ENCODE data around the gene CDC42BPA. TPM values are rescaled to one million over a fixed set of nuclear protein-coding genes. Genes with fewer than 3 reads are reported as not detected.
"Not testable (repeated sequence)": the region's sequence is repeated elsewhere in the genome, so short reads cannot be mapped to it uniquely, and the experiment has no call there.

Gene CDC42BPA
- total RNA-seq, 1 experiment from 2014 or later = 46.4 TPM

- DNase-seq (ENCODE audit: low read depth in 1 of 2, low spot score in 2 of 2) = no peak
- H3K9me3 ChIP-seq (replicated peaks) = no peaks in the 10 kb centered on the region
- no peaks in the 10 kb centered on the region for H3K4me1 ChIP-seq (replicated peaks)
- H3K27me3 ChIP-seq (replicated peaks) = no peaks in the 10 kb centered on the region
- H3K4me3 ChIP-seq = no peak overlapping the region
- H3K27ac ChIP-seq = no peak overlapping the region
- peaks cover 24% of the 10 kb centered on the region for H3K36me3 ChIP-seq
Measured at GRCh38 chr1:227038401-227038800, 279.9 kb downstream of the CDC42BPA start.

- no peak for DNase-seq (ENCODE audit: low read depth in 1 of 2, low spot score in 2 of 2)
- Histone ChIP-seq H3K9me3 (replicated peaks) (no peaks in the 10 kb centered on the region), H3K4me3 (no peak overlapping the region), H3K27ac (no peak overlapping the region), H3K4me1 (replicated peaks) (no peaks in the 10 kb centered on the region), H3K36me3 (peaks cover 31% of the 10 kb centered on the region), H3K27me3 (replicated peaks) (no peaks in the 10 kb centered on the region)
Measured at GRCh38 chr1:227037121-227037520, 281.2 kb downstream of the CDC42BPA start.

GRCh38 chr1:227035316-227035715 lies 283.0 kb downstream of the CDC42BPA start:
- Histone ChIP-seq H3K4me3 (no peak overlapping the region), H3K4me1 (replicated peaks) (no peaks in the 10 kb centered on the region), H3K36me3 (peaks cover 44% of the 10 kb centered on the region), H3K27me3 (replicated peaks) (no peaks in the 10 kb centered on the region), H3K27ac (no peak overlapping the region), H3K9me3 (replicated peaks) (no peaks in the 10 kb centered on the region)
- DNase-seq (ENCODE audit: low read depth in 1 of 2, low spot score in 2 of 2) = no peak

- H3K27me3 ChIP-seq (replicated peaks) = no peaks in the 10 kb centered on the region
- no peak overlapping the region for H3K4me3 ChIP-seq
- peaks cover 45% of the 10 kb centered on the region for H3K36me3 ChIP-seq
- no peaks in the 10 kb centered on the region for H3K4me1 ChIP-seq (replicated peaks)
- no peaks in the 10 kb centered on the region for H3K9me3 ChIP-seq (replicated peaks)
- DNase-seq (ENCODE audit: low read depth in 1 of 2, low spot score in 2 of 2) = no peak
- H3K27ac ChIP-seq = no peak overlapping the region
Measured at GRCh38 chr1:227033880-227034279, 284.4 kb downstream of the CDC42BPA start.

GRCh38 chr1:227032396-227032795 lies 285.9 kb downstream of the CDC42BPA start:
- H3K4me3 ChIP-seq = no peak overlapping the region
- H3K36me3 ChIP-seq = peaks cover 51% of the 10 kb centered on the region
- no peaks in the 10 kb centered on the region for H3K9me3 ChIP-seq (replicated peaks)
- no peak for DNase-seq (ENCODE audit: low read depth in 1 of 2, low spot score in 2 of 2)
- no peaks in the 10 kb centered on the region for H3K27me3 ChIP-seq (replicated peaks)
- no peaks in the 10 kb centered on the region for H3K4me1 ChIP-seq (replicated peaks)
- H3K27ac ChIP-seq = no peak overlapping the region

- no peak overlapping the region for H3K27ac ChIP-seq
Measured at GRCh38 chr1:227016990-227017389, 301.3 kb downstream of the CDC42BPA start.

GRCh38 chr1:227010645-227011044 lies 307.6 kb downstream of the CDC42BPA start:
- Histone ChIP-seq H3K27me3 (replicated peaks) (no peaks in the 10 kb centered on the region), H3K4me1 (replicated peaks) (no peaks in the 10 kb centered on the region), H3K36me3 (peaks cover 10% of the 10 kb centered on the region), H3K4me3 (no peak overlapping the region), H3K9me3 (replicated peaks) (no peaks in the 10 kb centered on the region), H3K27ac (no peak overlapping the region)
- DNase-seq (ENCODE audit: low read depth in 1 of 2, low spot score in 2 of 2) = no peak

More at GRCh38 chr1:227016990-227017389, 301.3 kb downstream of the CDC42BPA start:
- DNase-seq (ENCODE audit: low read depth in 1 of 2, low spot score in 2 of 2) = no peak
- peaks cover 41% of the 10 kb centered on the region for H3K36me3 ChIP-seq
- H3K9me3 ChIP-seq (replicated peaks) = 0 out of 2 replicates have a peak, but pooled peaks cover 2% of the 10 kb centered on the region
- no peaks in the 10 kb centered on the region for H3K27me3 ChIP-seq (replicated peaks)
- H3K4me3 ChIP-seq = no peak overlapping the region
- no peaks in the 10 kb centered on the region for H3K4me1 ChIP-seq (replicated peaks)

GRCh38 chr1:227009937-227010336 lies 308.4 kb downstream of the CDC42BPA start:
- Histone ChIP-seq H3K4me3 (no peak overlapping the region), H3K9me3 (replicated peaks) (no peaks in the 10 kb centered on the region), H3K27me3 (replicated peaks) (no peaks in the 10 kb centered on the region), H3K36me3 (peaks cover 14% of the 10 kb centered on the region), H3K4me1 (replicated peaks) (no peaks in the 10 kb centered on the region), H3K27ac (no peak overlapping the region)
- no peak for DNase-seq (ENCODE audit: low read depth in 1 of 2, low spot score in 2 of 2)

GRCh38 chr1:227006226-227006796 lies 312.0 kb downstream of the CDC42BPA start:
- Histone ChIP-seq H3K27ac (no peak overlapping the region), H3K4me3 (no peak overlapping the region), H3K36me3 (peaks cover 21% of the 10 kb centered on the region), H3K4me1 (replicated peaks) (no peaks in the 10 kb centered on the region), H3K27me3 (replicated peaks) (no peaks in the 10 kb centered on the region), H3K9me3 (replicated peaks) (no peaks in the 10 kb centered on the region)
- no peak for DNase-seq (ENCODE audit: low read depth in 1 of 2, low spot score in 2 of 2)

GRCh38 chr1:227004796-227005195 lies 313.5 kb downstream of the CDC42BPA start:
- DNase-seq (ENCODE audit: low read depth in 1 of 2, low spot score in 2 of 2) = no peak
- Histone ChIP-seq H3K4me1 (replicated peaks) (no peaks in the 10 kb centered on the region), H3K36me3 (peaks cover 22% of the 10 kb centered on the region), H3K27me3 (replicated peaks) (no peaks in the 10 kb centered on the region), H3K4me3 (no peak overlapping the region), H3K27ac (no peak overlapping the region), H3K9me3 (replicated peaks) (no peaks in the 10 kb centered on the region)

- Histone ChIP-seq H3K36me3 (peaks cover 22% of the 10 kb centered on the region), H3K4me1 (replicated peaks) (no peaks in the 10 kb centered on the region), H3K9me3 (replicated peaks) (no peaks in the 10 kb centered on the region), H3K4me3 (no peak overlapping the region), H3K27ac (no peak overlapping the region), H3K27me3 (replicated peaks) (no peaks in the 10 kb centered on the region)
- DNase-seq (ENCODE audit: low read depth in 1 of 2, low spot score in 2 of 2) = no peak
Measured at GRCh38 chr1:227003165-227003564, 315.1 kb downstream of the CDC42BPA start.

- peaks cover 22% of the 10 kb centered on the region for H3K36me3 ChIP-seq
- no peaks in the 10 kb centered on the region for H3K9me3 ChIP-seq (replicated peaks)
- DNase-seq (ENCODE audit: low read depth in 1 of 2, low spot score in 2 of 2) = no peak
- H3K4me3 ChIP-seq = no peak overlapping the region
- H3K27ac ChIP-seq = no peak overlapping the region
- H3K27me3 ChIP-seq (replicated peaks) = no peaks in the 10 kb centered on the region
- H3K4me1 ChIP-seq (replicated peaks) = no peaks in the 10 kb centered on the region
Measured at GRCh38 chr1:227002531-227003049, 315.7 kb downstream of the CDC42BPA start.

GRCh38 chr1:226999579-226999978 lies 318.7 kb downstream of the CDC42BPA start:
- not testable (repeated sequence) for H3K4me3 ChIP-seq; H3K27me3 ChIP-seq (replicated peaks); H3K27ac ChIP-seq; H3K4me1 ChIP-seq (replicated peaks); DNase-seq (ENCODE audit: low read depth in 1 of 2, low spot score in 2 of 2); H3K9me3 ChIP-seq (replicated peaks)
- H3K36me3 ChIP-seq = peaks cover 18% of the 10 kb centered on the region

GRCh38 chr1:226995365-226996332 lies 322.6 kb downstream of the CDC42BPA start:
- Histone ChIP-seq H3K27me3 (replicated peaks) (no peaks in the 10 kb centered on the region), H3K4me1 (replicated peaks) (no peaks in the 10 kb centered on the region), H3K36me3 (peaks cover 15% of the 10 kb centered on the region), H3K4me3 (no peak overlapping the region), H3K27ac (no peak overlapping the region), H3K9me3 (replicated peaks) (no peaks in the 10 kb centered on the region)
- no peak for DNase-seq (ENCODE audit: low read depth in 1 of 2, low spot score in 2 of 2)

Measured in SJSA1 (cell line).